Activated T-helper 2 cell treated with anti-CD3 and anti-CD28 coated beads, Interferon-gamma antibody, Interleukin-2, Interleukin-4, amounts not matched to agents 10 μg/mL and 5 μg/mL and 100 μg/mL, durations not matched to agents 14 hours and 24 hours and 36 hours (primary cell): Measurements from ENCODE around the gene CYP27B1. TPM values are rescaled to one million over a fixed set of nuclear protein-coding genes. Genes with fewer than 3 reads are reported as not detected.

ENCODE experiments used
- DNase-seq: peaks from one replicate; pipeline ENCODE4 v3.0.0; 2021; ENCODE audit warnings: low spot score
- H3K27ac Mint-ChIP-seq: one replicate; pipeline ENCODE4 v1.8.0; 2021; ENCODE audit warnings: mixed read lengths
- H3K27me3 Mint-ChIP-seq: one replicate; pipeline ENCODE4 v1.8.0; 2021; ENCODE audit warnings: low read depth, mixed read lengths
- H3K36me3 Mint-ChIP-seq: one replicate; pipeline ENCODE4 v1.8.0; 2021; ENCODE audit warnings: low read depth, mixed read lengths
- H3K4me1 Mint-ChIP-seq: one replicate; pipeline ENCODE4 v1.8.0; 2021; ENCODE audit warnings: low read depth, mixed read lengths
- H3K4me3 Mint-ChIP-seq: one replicate; pipeline ENCODE4 v1.8.0; 2021; ENCODE audit warnings: low read depth, mild to moderate bottlenecking, moderate library complexity, mixed read lengths
- H3K9me3 Mint-ChIP-seq: one replicate; pipeline ENCODE4 v1.8.0; 2021; ENCODE audit warnings: mixed read lengths
- intact Hi-C: fragments of 100-400 bp; cut with micrococcal nuclease; formaldehyde crosslinking; loops from one replicate; pipeline ENCODE4 v1.15.1; 2023
- total RNA-seq: library from RNA; stranded (reverse); gene quantifications from 2 replicates; pipeline ENCODE4 v1.2.3, GENCODE V29; 2022

The CYP27B1 gene
- total RNA-seq, 1 donor from 2014 or later: 13.0 TPM

GRCh38 chr12:57758552-57759359, 8.1 kb downstream of the CYP27B1 start:
- DNase-seq: no peak
- Mint-ChIP-seq H3K4me1 (peaks cover 29% of the 10 kb centered on the region), H3K27me3 (peaks cover 2% of the 10 kb centered on the region), H3K9me3 (no peaks in the 10 kb centered on the region), H3K36me3 (peaks cover 45% of the 10 kb centered on the region), H3K4me3 (no peak overlapping the region), H3K27ac (no peak overlapping the region)
- intact Hi-C loops: loop anchor here (5.0 kb wide), 1 partner anchor 149 kb away; no protein-coding TSS in a partner anchor

GRCh38 chr12:57757771-57758170, 9.1 kb downstream of the CYP27B1 start:
- Mint-ChIP-seq H3K36me3 (peaks cover 37% of the 10 kb centered on the region), H3K4me1 (peaks cover 37% of the 10 kb centered on the region), H3K9me3 (no peaks in the 10 kb centered on the region), H3K27me3 (peaks cover 2% of the 10 kb centered on the region), H3K4me3 (no peak overlapping the region), H3K27ac (no peak overlapping the region)
- intact Hi-C loops: loop anchor here (5.0 kb wide), 1 partner anchor 150 kb away; no protein-coding TSS in a partner anchor
- no peak for DNase-seq

GRCh38 chr12:57756406-57757341, 10.2 kb downstream of the CYP27B1 start:
- H3K27me3 Mint-ChIP-seq: peaks cover 2% of the 10 kb centered on the region
- peaks cover 43% of the 10 kb centered on the region for H3K4me1 Mint-ChIP-seq

GRCh38 chr12:57755454-57756372, 11.2 kb downstream of the CYP27B1 start:
- H3K9me3 Mint-ChIP-seq: no peaks in the 10 kb centered on the region
- H3K36me3 Mint-ChIP-seq: peaks cover 39% of the 10 kb centered on the region
- DNase-seq: no peak
- H3K4me3 Mint-ChIP-seq: peak overlapping the region; percentile 84
- no peak overlapping the region for H3K27ac Mint-ChIP-seq
- peaks cover 2% of the 10 kb centered on the region for H3K27me3 Mint-ChIP-seq
- peaks cover 51% of the 10 kb centered on the region for H3K4me1 Mint-ChIP-seq
- intact Hi-C loops: loop anchor here (1.0 to 5.0 kb wide), 2 partner anchors 27 to 152 kb away; partner anchors contain the start of gene TSFM

More at GRCh38 chr12:57756406-57757341, 10.2 kb downstream of the CYP27B1 start:
- peak; percentile 64 for DNase-seq
- H3K27ac Mint-ChIP-seq: peak overlapping the region; percentile 51
- intact Hi-C loops: loop anchor here (1.0 to 5.0 kb wide), 2 partner anchors 26 to 151 kb away; partner anchors contain the start of gene TSFM
- no peaks in the 10 kb centered on the region for H3K9me3 Mint-ChIP-seq
- peaks cover 38% of the 10 kb centered on the region for H3K36me3 Mint-ChIP-seq
- peak overlapping the region; percentile 84 for H3K4me3 Mint-ChIP-seq

GRCh38 chr12:57755194-57755453, 11.8 kb downstream of the CYP27B1 start:
- no peak for DNase-seq
- Mint-ChIP-seq H3K36me3 (peaks cover 43% of the 10 kb centered on the region), H3K27ac (no peak overlapping the region), H3K4me3 (no peak overlapping the region), H3K9me3 (no peaks in the 10 kb centered on the region), H3K27me3 (peaks cover 2% of the 10 kb centered on the region), H3K4me1 (peaks cover 55% of the 10 kb centered on the region)
- intact Hi-C loops: loop anchor here (5.0 kb wide), 1 partner anchor 152 kb away; no protein-coding TSS in a partner anchor

GRCh38 chr12:57754411-57755193, 12.3 kb downstream of the CYP27B1 start, which contains the start of gene MARCHF9:
MARCHF9 (plus strand) TSS chr12:57755103; CDS start chr12:57755529, 426 bp downstream.
- H3K27ac Mint-ChIP-seq: peak within 1 kb of the TSS; percentile 41
- intact Hi-C loops: loop anchor here (5.0 kb wide), 1 partner anchor 153 kb away; no protein-coding TSS in a partner anchor
- peaks cover 2% of the 10 kb centered on the region for H3K27me3 Mint-ChIP-seq
- peaks cover 41% of the 10 kb centered on the region for H3K36me3 Mint-ChIP-seq
- H3K4me3 Mint-ChIP-seq: peak within 1 kb of the TSS; percentile 87
- peaks cover 55% of the 10 kb centered on the region for H3K4me1 Mint-ChIP-seq
- peak; percentile 81 for DNase-seq
- H3K9me3 Mint-ChIP-seq: no peaks in the 10 kb centered on the region

- Mint-ChIP-seq H3K4me3 (peak overlapping the region; percentile 87), H3K9me3 (no peaks in the 10 kb centered on the region), H3K36me3 (peaks cover 42% of the 10 kb centered on the region), H3K27ac (peak overlapping the region; percentile 24), H3K27me3 (peaks cover 2% of the 10 kb centered on the region), H3K4me1 (peaks cover 55% of the 10 kb centered on the region)
- DNase-seq: no peak
- intact Hi-C loops: no loop called here
Observed at GRCh38 chr12:57753756-57754337, 13.0 kb downstream of the CYP27B1 start.

- Mint-ChIP-seq H3K4me3 (peak overlapping the region; percentile 94), H3K27ac (peak overlapping the region; percentile 92), H3K36me3 (peaks cover 47% of the 10 kb centered on the region), H3K27me3 (peaks cover 2% of the 10 kb centered on the region), H3K4me1 (peaks cover 51% of the 10 kb centered on the region), H3K9me3 (no peaks in the 10 kb centered on the region)
- DNase-seq: no peak
- intact Hi-C loops: loop anchor here (1.0 kb wide), 5 partner anchors 8 to 230 kb away; partner anchors contain the start of genes EEF1AKMT3, MBD6 and METTL1
Observed at GRCh38 chr12:57752668-57753000, 14.2 kb downstream of the CYP27B1 start.

GRCh38 chr12:57751788-57752667, 14.8 kb downstream of the CYP27B1 start, which contains the start of gene CDK4:
CDK4 (minus strand) TSS chr12:57752310; CDS start chr12:57751717, 593 bp downstream.
- H3K4me3 Mint-ChIP-seq: peak within 1 kb of the TSS; percentile 94
- H3K27me3 Mint-ChIP-seq: peaks cover 2% of the 10 kb centered on the region
- no peaks in the 10 kb centered on the region for H3K9me3 Mint-ChIP-seq
- H3K36me3 Mint-ChIP-seq: peaks cover 51% of the 10 kb centered on the region
- H3K4me1 Mint-ChIP-seq: peaks cover 50% of the 10 kb centered on the region
- peak; percentile 99 for DNase-seq
- H3K27ac Mint-ChIP-seq: peak within 1 kb of the TSS; percentile 92
- intact Hi-C loops: loop anchor here (1.0 kb wide), 5 partner anchors 8 to 230 kb away; partner anchors contain the start of genes EEF1AKMT3, MBD6 and METTL1

- Mint-ChIP-seq H3K27me3 (no peaks in the 10 kb centered on the region), H3K4me1 (peaks cover 45% of the 10 kb centered on the region), H3K4me3 (peak overlapping the region; percentile 94), H3K36me3 (peaks cover 52% of the 10 kb centered on the region), H3K27ac (peak overlapping the region; percentile 92), H3K9me3 (no peaks in the 10 kb centered on the region)
- intact Hi-C loops: no loop called here
- no peak for DNase-seq
Observed at GRCh38 chr12:57751432-57751787, 15.5 kb downstream of the CYP27B1 start.
